RWPE1 (cell line): ENCODE measurements around the gene QRFPR.

Experiments
- CTCF ChIA-PET: fragments of 350-600 bp; sonication (Branson Sonifier 250); formaldehyde crosslinking; extraction: SDS; loops from one replicate; lab custom pipeline; 2021; lab: Yijun Ruan, JAX
- POLR2A ChIA-PET: fragments of 400-600 bp; formaldehyde crosslinking; extraction: SDS; loops from one replicate; lab custom pipeline; 2020; ENCODE audit warnings: antibody characterized with exemption; ENCODE audit not compliant: low non-redundant PET; lab: Yijun Ruan, JAX
- DNase-seq: peaks from one replicate; pipeline ENCODE4 v3.0.0; 2012; ENCODE audit warnings: low spot score
- H3K27ac ChIP-seq: fragments of 450-650 bp; 2 replicates; pipeline ENCODE4 v1.5.1; 2017
- CTCF ChIP-seq: fragments of 450-650 bp; conservative IDR thresholded peaks from 2 replicates; pipeline ENCODE4 v1.5.1; 2017; ENCODE audit warnings: low read depth, mild to moderate bottlenecking

QRFPR gene

GRCh38 chr4:121397941-121398601 is 17.3 kb upstream of the QRFPR start:
- CTCF ChIA-PET: interaction anchor here (0.7 kb wide), 2 partner anchors 24 to 118 kb away, joined by 3 to 4 read pairs; no protein-coding TSS in a partner anchor
- DNase-seq: no peak
- POLR2A ChIA-PET: no interaction called here
- no peak overlapping the region for H3K27ac ChIP-seq
- no peak for TF ChIP-seq CTCF

- H3K27ac ChIP-seq: no peak overlapping the region
- CTCF ChIA-PET: interaction anchor here (0.7 kb wide), 1 partner anchor 24 kb away, joined by 3 read pairs; no protein-coding TSS in a partner anchor
- DNase-seq: no peak
- no peak for TF ChIP-seq CTCF
- POLR2A ChIA-PET: no interaction called here
These were observed 16.6 kb upstream of the QRFPR start for GRCh38 chr4:121397434-121397833.

- POLR2A ChIA-PET: no interaction called here
- CTCF ChIA-PET: no interaction called here
- no peak for TF ChIP-seq CTCF
- H3K27ac ChIP-seq: no peak overlapping the region
- DNase-seq: no peak
These were observed 11.7 kb upstream of the QRFPR start for GRCh38 chr4:121392426-121393086.

DNA sequence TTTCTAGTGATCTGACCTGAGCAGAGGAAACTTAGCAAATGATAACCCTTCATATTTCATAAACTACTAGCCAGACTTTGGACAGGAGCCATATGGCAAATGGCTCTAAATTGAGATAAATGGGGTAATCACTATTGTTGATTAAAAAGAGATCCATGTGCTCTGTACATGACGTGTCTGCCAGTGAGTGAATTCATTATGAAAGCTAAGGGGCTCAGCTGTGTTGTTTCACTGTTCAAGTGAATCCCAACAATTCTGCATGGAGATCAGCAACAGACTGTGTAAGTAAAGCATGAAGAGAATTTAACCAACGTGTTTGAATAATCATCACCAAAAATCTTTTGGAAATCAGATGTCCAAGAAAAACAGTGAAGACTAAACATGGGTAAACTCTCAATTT is 9.5 kb upstream of the QRFPR start:
- TF ChIP-seq CTCF: no peak
- ChIA-PET POLR2A (no interaction called here), CTCF (no interaction called here)
- no peak overlapping the region for H3K27ac ChIP-seq
- DNase-seq: no peak

- ChIA-PET CTCF (interaction anchor here (0.7 to 2.1 kb wide), 2 partner anchors 9 to 43 kb away, joined by 3 to 6 read pairs; no protein-coding TSS in a partner anchor), POLR2A (no interaction called here)
- no peak for TF ChIP-seq CTCF
- H3K27ac ChIP-seq: no peak overlapping the region
- no peak for DNase-seq
These were observed 1.5 kb downstream of the QRFPR start for GRCh38 chr4:121379276-121379675.

DNA sequence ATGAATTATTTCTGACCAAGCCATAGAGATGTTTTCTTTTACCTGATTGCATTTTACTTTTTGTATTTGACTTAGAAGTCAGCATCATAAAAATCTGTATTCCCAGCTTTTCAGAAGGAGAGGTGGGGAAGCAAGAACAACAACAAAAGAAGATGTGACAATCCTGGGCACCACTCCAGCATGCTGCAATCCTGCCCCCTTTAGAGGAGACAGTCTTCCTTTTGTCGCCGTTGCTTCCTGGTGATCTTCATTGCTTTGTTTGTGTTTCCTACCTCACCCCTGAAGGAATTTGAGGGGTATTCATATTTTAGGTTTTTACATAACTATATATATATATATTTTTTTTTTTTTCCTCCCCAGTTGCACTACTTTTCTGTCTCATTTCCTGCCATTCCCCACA is 3.7 kb downstream of the QRFPR start:
- no peak for DNase-seq
- H3K27ac ChIP-seq: no peak overlapping the region
- ChIA-PET CTCF (no interaction called here), POLR2A (no interaction called here)
- no peak for TF ChIP-seq CTCF
